Small intestine (tissue), 7 donors: Measurements from ENCODE around the gene ZNF608. TPM values are rescaled to one million over a fixed set of nuclear protein-coding genes. Genes with fewer than 3 reads are reported as not detected.

Experiments used
- DNase-seq, 2 donors: peaks; one replicate each; pipeline versions ENCODE4 v3.0.0 to v3.0.0-alpha.2; 2013
- FAIRE-seq: peaks from 2 replicates; lab custom pipeline; 2012; peaks lifted over from hg19 to GRCh38; lab: Jason Lieb, UNC
- H3K27ac ChIP-seq, 3 donors: one replicate each; pipeline ENCODE4 v1.5.1; 2013; ENCODE audit warnings: low read length in 2 of 3, mild to moderate bottlenecking in 2 of 3, control low read depth in 1 of 3, inconsistent platforms in 1 of 3, low read depth in 1 of 3, moderate library complexity in 1 of 3
- H3K27me3 ChIP-seq, 3 donors: one replicate each; pipeline ENCODE4 v1.6.1; 2013; ENCODE audit warnings: low read length in 3 of 3, inconsistent platforms in 1 of 3; ENCODE audit not compliant: control insufficient read depth in 3 of 3, insufficient read depth in 3 of 3
- H3K36me3 ChIP-seq, 3 donors: one replicate each; pipeline ENCODE4 v1.6.1; 2013; ENCODE audit warnings: low read length in 3 of 3, inconsistent platforms in 1 of 3, low read depth in 1 of 3, mild to moderate bottlenecking in 1 of 3, moderate library complexity in 1 of 3; ENCODE audit not compliant: control insufficient read depth in 3 of 3, insufficient read depth in 2 of 3
- H3K4me1 ChIP-seq, 3 donors: one replicate each; pipeline ENCODE4 v1.6.1; 2013; ENCODE audit warnings: low read length in 2 of 3, inconsistent platforms in 1 of 3, low read depth in 1 of 3, mild to moderate bottlenecking in 1 of 3, moderate library complexity in 1 of 3; ENCODE audit not compliant: control insufficient read depth in 3 of 3, insufficient read depth in 2 of 3
- H3K4me3 ChIP-seq, 3 donors: one replicate each; pipeline ENCODE4 v1.5.1; 2013; ENCODE audit warnings: low read length in 3 of 3, control low read depth in 1 of 3, inconsistent platforms in 1 of 3, low read depth in 1 of 3, mild to moderate bottlenecking in 1 of 3, moderate library complexity in 1 of 3
- H3K9me3 ChIP-seq, 2 donors: one replicate each; pipeline ENCODE4 v1.6.1; 2013; ENCODE audit warnings: low read depth in 1 of 2, low read length in 1 of 2; ENCODE audit not compliant: control insufficient read depth in 2 of 2, insufficient read depth in 1 of 2
- WGBS, 3 donors: extraction: QIAGEN DNeasy Blood & Tissue Kit; methylation state at CpG; one replicate each; pipeline ENCODE4 v1.1.7; 2013; 5-methylcytosine and 5-hydroxymethylcytosine counted together
- polyA plus RNA-seq, 4 donors: library from polyadenylated mRNA; stranded (reverse) in 3 of 4; unstranded in 1 of 4; fragments of 200-250 nt in 3 of 4; fragments of 120-200 nt in 1 of 4; gene quantifications; one replicate each; pipeline versions ENCODE4 v1.2.1 to v1.2.3, GENCODE V29; 2013
- donor health status: healthy with polysubstance abuse.
- donor health status: control.
- donor health status: control.
- donor health status: Bipolar disorder and iron deficiency.
- donor health status: healthy.

ZNF608 gene
- polyA plus RNA-seq, 4 donors, result 5.7 to 47.1 (median 12.7) TPM

DNA sequence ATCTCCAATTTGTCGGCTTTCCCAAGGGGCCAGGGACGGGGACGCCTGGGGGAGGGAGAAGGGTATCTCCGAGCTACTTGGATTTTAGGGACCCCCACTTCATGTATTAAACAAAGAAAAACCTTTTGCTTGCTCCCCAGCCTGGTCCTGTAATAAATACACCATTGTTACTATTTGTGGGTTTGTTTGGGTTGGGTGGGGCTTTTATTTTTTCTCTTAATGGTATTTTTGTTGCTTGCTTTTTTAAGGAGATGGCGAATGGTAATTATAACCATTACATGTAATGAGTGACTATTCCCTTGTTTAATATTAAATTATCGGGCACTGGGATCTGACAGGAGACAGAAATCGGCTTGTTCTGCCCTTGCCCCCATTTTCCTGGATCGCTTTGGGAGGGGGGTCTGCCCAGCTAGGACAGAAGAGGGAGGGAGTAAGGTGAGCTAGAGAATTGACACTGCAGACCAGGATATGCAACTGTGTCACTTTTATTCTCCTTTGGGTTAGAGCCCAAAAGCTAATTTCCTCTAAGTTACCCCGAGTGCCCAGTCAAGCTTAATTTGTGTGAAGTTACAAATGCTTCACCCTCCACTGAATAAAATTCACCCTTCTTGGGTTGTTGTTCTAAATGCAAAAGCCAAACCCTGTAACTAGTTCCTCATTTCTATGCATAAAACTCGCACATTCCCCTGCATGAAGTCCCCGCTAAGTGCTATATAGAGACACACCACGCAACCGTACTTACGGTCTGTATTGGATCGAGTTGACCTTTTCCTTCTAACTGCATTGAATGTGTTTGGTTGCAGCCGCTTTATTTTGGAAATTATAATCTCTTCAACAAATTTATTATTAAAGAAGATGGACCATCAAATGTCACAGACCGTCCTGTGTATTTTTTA, 1.6 kb upstream of the ZNF608 start:
- WGBS, 3 donors, result 0 to 2% (median 1%) methylated on average over 17 of the region's 17 CpGs
- Histone ChIP-seq H3K9me3 (no peaks in the 10 kb centered on the region), H3K4me3 (peak overlapping the region; percentile 36 to 86 (median 60)), H3K4me1 (peaks cover 0 to 9% (median 2%) of the 10 kb centered on the region in 3 donors), H3K36me3 (peaks cover 0 to 6% (median 0%) of the 10 kb centered on the region in 3 donors), H3K27ac (peak overlapping the region; percentile 83 to 96 (median 90)), H3K27me3 (no peaks in the 10 kb centered on the region)
- DNase-seq (peak in 1 of 2 donors; percentile 64), FAIRE-seq (no peak)

DNA sequence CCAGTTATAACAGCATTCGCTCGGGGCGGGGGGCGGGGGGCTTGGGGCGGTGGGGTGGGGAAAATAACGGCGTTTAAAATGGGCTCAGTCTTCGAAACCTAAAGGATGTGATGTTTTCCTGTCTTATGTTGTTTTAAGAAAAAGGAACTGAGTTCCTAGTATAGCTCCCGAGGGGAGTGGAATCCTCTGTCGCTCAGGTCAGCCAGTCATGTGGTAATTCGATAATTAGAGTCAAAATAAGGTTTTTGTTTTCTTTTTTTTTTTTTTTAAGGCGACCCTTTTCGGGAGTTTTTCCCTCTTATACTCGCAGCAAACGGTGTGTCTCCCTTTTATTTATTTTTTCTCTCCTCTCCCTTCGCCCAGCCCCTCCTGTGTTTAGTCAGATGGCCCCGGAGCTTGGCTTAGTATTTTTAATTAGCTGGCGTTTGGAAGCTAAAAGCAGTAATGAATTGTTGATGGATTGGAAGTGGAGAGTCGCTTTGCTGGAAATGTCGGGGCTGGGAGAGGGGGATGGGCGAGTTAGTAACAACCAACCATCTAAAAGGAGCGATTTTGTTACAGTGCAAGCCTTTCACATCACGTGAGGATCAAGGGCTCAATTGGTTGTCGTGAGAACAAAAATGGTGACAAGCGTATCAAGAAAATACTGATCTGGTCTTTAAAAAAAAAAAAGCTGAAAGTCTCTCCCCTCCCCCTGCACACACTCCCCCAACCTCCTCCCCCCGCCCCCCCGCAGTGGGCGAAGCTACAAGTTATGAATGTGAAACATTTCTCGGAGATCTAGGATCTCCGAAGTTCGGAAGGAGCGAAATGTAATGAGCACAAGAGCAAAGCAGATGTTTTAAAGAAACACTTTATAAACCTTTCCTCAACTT, 714 bp upstream of the ZNF608 start:
- Histone ChIP-seq H3K27ac (peak overlapping the region; percentile 67 to 96 (median 90)), H3K4me1 (peaks cover 0 to 9% (median 2%) of the 10 kb centered on the region in 3 donors), H3K36me3 (peaks cover 0 to 6% (median 0%) of the 10 kb centered on the region in 3 donors), H3K27me3 (no peaks in the 10 kb centered on the region), H3K9me3 (no peaks in the 10 kb centered on the region), H3K4me3 (peak overlapping the region; percentile 46 to 86 (median 60))
- FAIRE-seq (no peak), DNase-seq (peak; percentile 85 to 92)
- WGBS, 3 donors, result 1% methylated on average over 32 of the region's 32 CpGs

DNA sequence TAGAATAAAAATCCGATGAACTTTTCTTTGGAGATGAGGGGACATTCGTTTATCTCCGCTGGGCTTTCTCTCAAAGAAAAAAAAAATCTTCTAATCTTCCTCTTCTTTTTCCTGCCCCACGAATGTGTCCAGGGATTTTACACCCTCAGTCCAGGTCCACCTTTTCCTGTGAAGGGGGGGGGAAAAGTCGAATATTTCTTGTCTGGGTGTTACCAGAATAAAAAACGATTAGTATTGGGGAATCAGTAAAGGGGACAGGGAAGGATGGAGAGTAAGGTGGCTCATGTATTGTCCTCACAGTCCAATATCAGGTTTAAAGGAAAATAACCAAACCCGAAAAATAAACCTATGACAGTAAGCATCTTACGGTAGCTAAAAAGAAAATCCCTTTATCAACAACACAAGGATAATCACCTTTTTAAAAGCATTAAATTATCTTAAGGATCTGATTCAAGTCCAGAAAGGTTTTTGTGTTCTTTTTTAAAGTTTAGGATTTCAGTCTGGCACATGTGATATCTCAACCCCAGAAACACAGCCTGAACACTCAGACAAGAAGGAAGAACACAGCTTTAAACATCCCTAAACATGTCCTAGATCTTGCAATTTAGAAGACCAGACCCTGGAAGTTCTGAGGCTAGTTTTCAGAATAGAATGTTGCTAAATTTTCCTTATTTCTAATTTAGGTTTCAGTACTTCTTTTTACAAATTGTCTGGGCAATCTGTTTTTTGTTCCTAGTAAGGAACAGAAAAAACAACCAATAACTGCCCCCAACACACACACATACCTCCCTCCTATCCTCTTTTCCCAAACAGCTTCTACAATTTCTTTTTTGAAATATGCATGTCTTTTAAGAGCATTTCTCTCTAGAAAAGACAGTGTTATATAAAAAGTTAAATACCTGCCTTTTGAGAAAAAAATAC, 1.2 kb downstream of the ZNF608 start:
- peaks cover 0 to 6% (median 0%) of the 10 kb centered on the region in 3 donors for H3K36me3 ChIP-seq
- peak overlapping the region; percentile 8 to 86 (median 81) for H3K4me3 ChIP-seq
- H3K27ac ChIP-seq, result peak overlapping the region; percentile 75 to 96 (median 96)
- no peaks in the 10 kb centered on the region for H3K9me3 ChIP-seq
- 7 to 33% (median 25%) methylated on average over 8 of the region's 8 CpGs for WGBS, 3 donors
- FAIRE-seq (no peak), DNase-seq (peak in 1 of 2 donors; percentile 49)
- H3K27me3 ChIP-seq, result no peaks in the 10 kb centered on the region
- H3K4me1 ChIP-seq, result peaks cover under 1 to 22% (median 6%) of the 10 kb centered on the region in 3 donors

DNA sequence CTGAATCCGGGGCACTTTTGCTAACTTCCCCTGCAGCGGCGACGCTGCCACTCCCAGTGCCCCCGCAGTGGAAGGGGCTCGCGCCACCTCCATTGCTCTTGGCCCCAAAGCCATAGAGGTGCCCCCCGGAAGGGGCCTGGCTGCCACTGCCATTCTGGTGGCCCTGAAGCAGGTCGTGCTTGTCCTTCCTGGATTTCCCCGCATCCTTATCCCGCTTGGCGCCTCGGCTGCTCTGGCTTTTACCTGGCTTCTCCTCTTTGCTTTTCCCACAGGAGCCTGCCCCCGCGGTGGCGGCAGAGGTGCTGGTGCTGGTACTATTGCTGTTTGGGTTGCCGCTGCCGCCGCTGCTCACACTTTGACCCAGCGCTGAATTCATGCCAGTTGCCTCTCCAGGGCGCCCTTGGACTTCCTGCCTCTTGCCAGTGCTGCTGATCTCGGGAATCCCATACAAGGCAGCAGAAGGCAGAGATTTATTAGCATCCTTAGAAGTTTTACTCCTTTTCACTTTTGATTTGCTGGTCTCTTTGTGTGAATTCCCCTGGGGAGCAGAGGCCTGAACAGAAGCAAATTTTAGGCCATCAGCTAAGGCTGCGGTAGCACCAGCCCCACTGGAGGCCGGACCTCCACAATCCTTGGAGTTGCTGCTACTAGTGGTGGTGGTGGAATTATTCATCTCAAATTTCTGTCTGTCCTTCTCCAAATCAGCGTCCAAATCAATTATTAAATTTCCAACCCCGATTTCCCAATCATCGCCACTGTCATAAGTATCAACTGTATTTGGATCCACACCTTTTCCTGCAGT, 2.1 kb downstream of the ZNF608 start:
- peak overlapping the region; percentile 94 to 96 (median 96) for H3K27ac ChIP-seq
- peak overlapping the region; percentile 51 to 86 (median 81) for H3K4me3 ChIP-seq
- peaks cover 0 to 6% (median 0%) of the 10 kb centered on the region in 3 donors for H3K36me3 ChIP-seq
- DNase-seq (peak; percentile 76 to 82), FAIRE-seq (no peak)
- peaks cover 4 to 25% (median 5%) of the 10 kb centered on the region in 3 donors for H3K4me1 ChIP-seq
- H3K9me3 ChIP-seq, result no peaks in the 10 kb centered on the region
- 7 to 15% (median 14%) methylated on average over 27 of the region's 27 CpGs for WGBS, 3 donors
- no peaks in the 10 kb centered on the region for H3K27me3 ChIP-seq

DNA sequence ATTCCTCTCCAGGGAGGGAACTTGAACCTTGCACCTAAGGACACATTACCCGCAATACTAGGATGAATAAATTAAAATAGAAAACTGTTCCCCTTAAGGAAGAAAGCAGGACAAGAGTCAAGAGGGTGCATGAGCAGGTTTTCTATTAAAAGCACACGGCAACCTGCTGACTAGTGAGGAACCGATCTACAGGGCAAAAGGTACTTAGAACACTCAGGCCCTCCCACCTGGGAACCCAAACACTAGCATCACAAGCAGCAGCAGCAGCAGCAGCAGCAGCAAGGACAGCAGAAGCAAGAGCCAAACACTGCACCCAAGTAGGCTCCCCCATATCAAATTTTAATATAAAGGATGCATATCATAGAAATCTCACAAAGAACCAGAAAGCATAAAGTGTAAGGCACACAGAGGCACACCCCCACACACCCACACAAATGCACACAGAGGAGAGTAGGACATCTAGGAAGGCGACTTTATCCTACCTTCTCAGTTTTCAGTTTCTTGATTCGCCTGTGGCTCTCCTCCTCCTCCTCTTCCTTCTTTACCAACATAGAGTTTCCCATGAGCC, 2.8 kb downstream of the ZNF608 start:
- WGBS, 3 donors, result 3 to 18% (median 7%) methylated on average over 5 of the region's 5 CpGs
- Histone ChIP-seq H3K4me1 (peaks cover 4 to 30% (median 8%) of the 10 kb centered on the region in 3 donors), H3K27ac (peak overlapping the region; percentile 94 to 96 (median 96)), H3K4me3 (peak overlapping the region; percentile 51 to 86 (median 81)), H3K27me3 (no peaks in the 10 kb centered on the region), H3K36me3 (peaks cover 0 to 6% (median 0%) of the 10 kb centered on the region in 3 donors), H3K9me3 (no peaks in the 10 kb centered on the region)
- DNase-seq (peak; percentile 80 to 82), FAIRE-seq (no peak)

DNA sequence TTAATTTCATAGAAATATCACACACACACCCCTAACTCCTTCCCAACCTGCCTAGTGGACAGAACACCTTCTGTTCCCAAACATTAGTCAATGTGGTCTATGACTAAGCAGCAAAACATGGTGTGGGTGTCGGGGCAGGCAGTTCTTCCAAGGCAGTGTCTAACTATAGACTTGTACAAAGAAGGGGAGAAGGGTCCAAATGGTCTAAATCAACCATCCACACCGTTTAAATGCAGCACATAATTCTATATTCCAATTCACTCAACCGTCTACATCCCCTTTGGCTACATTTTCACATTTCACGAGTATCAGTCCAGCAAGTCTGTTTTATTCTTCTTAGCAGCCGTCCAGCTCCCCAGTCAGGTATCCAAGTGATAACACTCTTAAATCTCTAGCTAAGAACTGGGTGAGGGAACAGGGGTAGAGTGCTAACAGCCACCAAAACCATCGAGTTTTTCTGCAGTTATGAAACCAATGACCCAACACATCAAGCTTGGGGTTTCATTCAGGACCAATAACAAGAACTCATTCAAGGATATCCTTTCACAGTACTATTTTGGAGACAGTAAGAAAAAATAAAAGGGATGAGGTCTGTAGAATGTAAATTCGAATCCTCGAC, 3.3 kb downstream of the ZNF608 start:
- peak overlapping the region in 2 of 3 donors; percentile 81 to 86 for H3K4me3 ChIP-seq
- peak overlapping the region; percentile 94 to 96 (median 96) for H3K27ac ChIP-seq
- peaks cover 4 to 35% (median 10%) of the 10 kb centered on the region in 3 donors for H3K4me1 ChIP-seq
- H3K27me3 ChIP-seq, result no peaks in the 10 kb centered on the region
- WGBS, 3 donors, result 10 to 24% (median 14%) methylated on average over 8 of the region's 8 CpGs
- H3K9me3 ChIP-seq, result no peaks in the 10 kb centered on the region
- no peak for FAIRE-seq
- H3K36me3 ChIP-seq, result peaks cover 0 to 6% (median 0%) of the 10 kb centered on the region in 3 donors
- DNase-seq, result peak; percentile 58 to 69
